ENCODE results near the gene MEGF6.
A peak's percentile ranks its signal among the peaks of the same experiment; 100 is the strongest.

MEGF6 gene

DNA sequence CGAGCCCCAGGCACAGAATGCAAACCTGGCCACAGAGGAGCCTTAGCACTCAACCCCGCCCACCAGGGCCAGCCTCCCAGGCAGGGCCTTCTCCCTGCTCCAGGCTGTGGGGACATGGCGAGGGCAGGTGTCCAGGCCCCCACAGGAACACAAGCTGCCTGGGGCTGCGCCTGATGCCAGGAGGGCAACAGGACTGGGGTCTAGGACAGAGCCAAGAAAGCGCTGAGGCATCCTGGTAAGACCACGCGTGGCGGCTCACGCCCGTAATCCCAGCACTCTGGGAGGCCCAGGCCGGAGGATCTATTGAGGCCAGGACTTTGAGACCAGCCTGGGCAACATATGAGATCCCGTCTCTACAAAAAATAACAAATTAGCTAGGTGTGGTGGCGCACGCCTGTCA lies 59.1 kb downstream of the MEGF6 start:
- DNase-seq = no peak

DNA sequence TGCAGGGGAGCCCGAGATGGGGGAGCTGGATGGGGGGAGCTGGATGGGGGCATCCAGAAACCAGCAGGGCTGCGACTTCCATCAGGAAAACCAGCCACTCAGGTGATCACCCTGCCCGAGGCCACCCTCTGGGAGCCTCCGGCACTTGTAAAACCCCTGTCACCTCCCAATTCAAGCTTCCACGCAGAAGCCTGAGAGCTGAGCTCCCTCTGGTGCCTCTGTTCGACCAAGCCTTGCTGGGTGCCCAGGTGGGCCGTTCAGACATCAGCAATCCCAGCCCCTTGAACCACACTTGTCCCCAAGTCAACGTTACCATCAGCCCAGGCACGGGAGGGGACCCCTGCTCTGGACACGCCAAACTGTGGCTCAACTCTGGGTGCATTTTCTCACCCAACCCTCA lies 59.6 kb downstream of the MEGF6 start:
- DNase-seq = peak; percentile 6

DNA sequence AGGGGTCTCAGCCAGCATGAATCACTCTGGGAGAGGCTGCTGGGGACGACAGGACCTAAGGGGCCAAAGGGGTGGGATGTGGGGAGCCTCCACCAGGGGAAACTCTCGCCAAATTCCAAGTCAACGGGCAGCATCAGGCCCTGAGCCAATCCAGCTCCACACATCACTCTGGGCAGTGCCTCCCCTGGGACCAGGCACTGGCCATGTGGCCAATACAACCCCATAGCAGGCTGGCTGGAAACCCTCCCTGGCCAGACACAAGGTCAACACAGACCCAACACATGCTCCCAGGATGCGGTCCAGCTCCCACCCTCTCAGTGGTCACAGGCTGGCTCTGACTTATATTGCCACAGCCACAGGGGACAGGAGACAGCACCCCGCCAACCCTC lies 60.0 kb downstream of the MEGF6 start:
- DNase-seq = no peak

DNA sequence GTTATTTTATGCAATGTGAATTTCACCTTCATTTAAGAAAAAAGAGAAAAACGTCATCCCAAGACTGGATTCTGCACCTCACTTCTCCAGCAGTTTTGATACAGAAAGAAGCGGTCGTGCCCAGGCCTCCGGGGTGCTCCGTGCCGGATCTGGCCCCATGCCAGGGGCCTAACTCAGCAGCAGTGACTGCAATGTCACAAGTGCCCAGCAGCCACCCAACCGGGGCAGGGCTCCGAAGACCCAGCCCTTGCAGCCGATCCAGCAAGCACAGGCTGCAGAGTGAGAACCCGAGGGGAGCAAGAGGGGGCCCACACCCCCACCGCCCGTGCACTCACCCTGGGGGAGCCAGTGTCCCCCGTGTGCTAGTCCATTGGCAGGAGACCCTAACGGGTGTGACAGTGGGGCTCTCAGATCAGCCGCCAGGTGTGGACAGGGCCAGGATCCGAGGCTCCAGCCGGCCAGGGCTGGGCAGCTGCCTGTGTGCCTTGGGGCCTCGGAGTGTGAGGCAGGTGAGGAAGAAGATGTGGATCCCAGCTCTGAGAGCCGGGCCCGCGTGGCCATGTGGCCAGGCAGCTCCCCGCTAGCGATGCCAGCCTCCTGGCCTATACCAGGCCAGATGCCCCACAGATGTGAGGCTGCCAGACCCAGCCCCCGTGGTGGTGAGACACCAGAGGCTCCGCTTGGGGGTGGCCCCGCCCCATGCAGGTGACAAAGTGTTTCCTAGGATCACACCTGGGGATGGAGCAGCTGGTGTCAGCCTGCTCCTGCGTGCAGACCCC lies 60.6 kb downstream of the MEGF6 start:
- peak; percentile 55 for DNase-seq

DNA sequence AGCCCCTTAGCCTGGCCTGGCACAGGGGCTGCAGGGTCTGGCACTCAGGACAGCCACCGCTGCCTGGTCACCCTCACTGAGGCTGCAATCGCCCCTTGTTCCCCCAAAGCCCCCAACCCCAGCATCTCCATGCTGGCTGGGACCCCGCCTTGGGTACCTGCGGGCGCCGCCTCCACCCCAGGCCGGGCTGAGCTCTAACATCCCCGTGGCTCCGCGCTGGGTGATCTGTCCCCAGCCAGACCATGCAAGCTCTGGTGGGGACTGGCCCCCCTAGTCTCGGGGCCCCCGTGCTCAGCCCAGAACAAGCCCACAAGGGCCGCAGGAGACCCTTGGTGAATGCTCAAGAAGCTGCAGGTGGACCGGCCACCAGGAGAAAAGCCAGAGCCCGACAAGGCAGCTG lies 62.4 kb downstream of the MEGF6 start:
- DNase-seq = no peak

DNA sequence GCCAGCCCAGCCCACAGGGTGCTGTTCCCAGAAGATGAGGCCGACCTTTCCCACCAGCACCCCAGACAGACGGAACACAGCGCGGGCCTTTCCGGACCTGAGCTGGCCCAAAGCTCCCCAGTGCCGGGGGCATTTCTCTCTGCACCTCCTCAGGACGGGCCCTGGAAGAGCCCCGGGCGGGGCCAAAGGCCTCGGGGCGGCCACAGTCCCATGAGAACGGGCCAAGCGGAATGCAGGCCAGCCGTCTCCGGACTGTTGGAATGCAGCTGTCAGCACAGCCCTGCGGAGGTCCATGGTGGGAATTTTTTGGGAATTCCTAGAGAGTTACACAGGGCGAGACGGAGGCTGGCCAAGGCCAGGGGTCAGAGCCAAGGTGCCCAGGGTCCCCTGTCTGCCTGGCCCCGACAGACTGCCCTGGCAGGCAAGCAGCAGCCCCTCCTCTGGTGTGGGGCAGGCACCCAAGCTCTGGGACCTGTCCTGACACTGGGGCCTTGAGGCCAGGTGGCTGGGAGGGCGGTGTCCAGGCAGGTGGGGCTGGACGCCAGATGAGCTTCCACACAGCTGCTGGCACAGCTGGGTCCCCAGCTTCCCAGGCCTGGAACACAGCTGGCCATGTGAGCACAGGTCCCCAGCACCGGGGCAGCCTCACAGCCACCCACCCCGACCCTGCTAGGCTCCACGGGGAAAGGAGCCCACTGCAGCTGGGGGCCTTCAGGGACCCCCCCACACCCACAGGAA lies 63.0 kb downstream of the MEGF6 start:
- no peak for DNase-seq

- DNase-seq = peak; percentile 33
Observed at GRCh38 chr1:3547055-3548005, 64.0 kb downstream of the MEGF6 start.

DNA sequence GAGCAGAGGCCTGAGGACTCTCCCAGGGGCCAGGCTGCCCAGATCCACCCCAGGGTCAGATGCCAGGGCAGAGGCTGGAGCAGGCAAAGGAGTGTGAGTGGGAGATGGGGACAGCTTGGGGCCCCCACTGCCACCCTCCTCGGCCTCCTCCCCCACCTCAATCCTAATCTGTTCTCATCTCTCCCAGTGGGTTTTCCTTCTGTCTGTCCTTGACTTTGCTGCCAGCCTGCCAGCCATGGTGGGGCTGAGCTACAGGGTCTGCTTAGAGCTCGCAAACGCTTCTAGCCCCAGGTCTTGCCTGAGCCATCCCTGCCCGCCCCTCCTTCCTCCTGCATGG lies 65.3 kb downstream of the MEGF6 start:
- no peak for DNase-seq

- DNase-seq = no peak
Observed at GRCh38 chr1:3545363-3546047, 65.8 kb downstream of the MEGF6 start.

DNA sequence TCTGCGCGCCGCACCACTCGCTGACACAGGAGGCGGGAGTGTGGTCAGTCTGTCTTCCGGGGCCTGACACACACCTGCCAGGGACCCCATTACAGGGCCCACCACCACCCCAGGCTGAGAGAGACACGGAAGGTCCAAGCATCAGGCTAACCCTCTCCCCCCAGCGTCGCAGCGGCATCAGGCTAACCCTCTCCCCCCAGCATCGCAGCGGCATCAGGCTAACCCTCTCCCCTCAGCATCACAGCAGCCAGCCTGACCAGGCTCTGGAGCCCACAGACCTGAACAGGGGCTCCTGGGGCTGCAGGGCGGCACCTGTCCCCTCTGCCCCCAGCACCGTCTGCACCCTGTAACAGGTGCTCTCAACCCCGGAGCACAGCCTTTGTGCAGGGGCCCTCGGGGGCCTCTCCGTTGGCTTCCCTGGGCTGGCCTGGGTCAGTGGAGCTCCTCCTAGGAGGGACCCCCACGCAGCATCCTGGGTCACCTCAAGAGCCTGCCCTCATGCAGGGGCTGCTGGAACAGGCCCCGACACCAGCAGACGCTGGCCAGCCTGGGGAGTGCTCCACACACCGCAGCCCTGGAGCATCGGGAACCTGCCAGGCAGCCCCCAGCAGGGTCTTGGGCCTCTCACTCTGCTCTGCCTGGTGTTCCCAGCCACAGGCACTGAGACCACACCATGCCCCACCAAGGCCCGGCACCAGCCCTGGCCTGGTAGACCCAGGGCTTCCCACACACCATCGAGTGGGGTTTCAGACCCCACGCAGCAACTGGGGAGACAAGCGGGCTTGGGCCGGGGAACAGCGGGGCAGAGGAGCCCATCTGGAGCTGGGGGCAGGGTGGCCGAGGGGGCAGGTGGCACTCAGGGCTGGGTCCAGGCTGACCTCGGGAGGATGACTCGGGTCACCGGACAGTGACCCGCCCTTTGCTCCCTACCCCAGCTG lies 67.0 kb downstream of the MEGF6 start:
- DNase-seq = no peak

DNA sequence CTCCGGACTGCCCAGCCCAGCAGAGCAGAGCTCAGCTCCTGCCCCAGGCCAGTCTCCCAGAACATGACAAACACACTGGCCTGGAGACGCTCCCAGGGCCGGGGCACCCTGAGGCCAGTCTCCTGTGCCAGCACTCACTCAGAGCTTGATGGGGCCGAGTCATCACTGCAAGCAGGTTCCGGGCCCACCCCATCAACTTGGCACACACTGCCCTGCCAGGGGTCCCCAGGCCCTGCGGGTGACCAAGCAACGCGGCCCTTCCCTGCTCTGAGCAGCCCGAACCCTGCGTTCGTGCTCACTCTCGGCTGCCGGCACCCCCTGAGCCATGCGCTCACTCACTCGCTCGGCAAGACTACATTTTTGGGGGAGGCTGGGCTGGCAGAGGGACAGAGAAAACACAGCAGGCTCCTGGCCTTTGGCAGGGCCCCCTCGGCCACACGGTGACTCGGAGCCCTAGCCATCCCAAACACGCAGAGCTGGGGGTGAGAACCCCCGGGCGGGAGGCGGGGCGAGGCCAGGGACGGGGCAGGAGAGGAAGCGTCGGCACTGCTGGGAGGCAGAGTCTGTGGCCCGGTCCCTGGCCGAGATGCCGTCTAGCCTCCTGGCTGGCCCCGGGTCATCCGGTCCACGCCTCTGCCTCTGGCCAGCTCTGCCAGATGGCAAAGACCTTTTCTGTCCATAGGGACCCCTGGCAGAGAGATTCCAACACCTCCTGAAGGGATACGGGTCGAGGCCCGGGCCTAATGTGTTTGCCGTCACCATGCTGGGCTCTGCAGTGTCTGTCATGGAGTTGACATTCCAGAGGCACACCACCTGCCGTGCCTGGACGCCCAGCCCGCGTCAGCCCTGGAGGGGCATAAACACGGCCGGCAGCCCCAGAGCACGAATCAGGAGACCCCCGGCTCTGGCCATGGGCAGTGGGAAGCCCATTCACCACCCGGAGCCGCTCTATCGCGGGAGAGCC lies 68.0 kb downstream of the MEGF6 start:
- DNase-seq = no peak

GRCh38 chr1:3542676-3543075 lies 68.6 kb downstream of the MEGF6 start:
- DNase-seq = no peak

- DNase-seq = no peak
Observed at GRCh38 chr1:3541936-3542335, 69.4 kb downstream of the MEGF6 start.

GRCh38 chr1:3541465-3541864 lies 69.8 kb downstream of the MEGF6 start:
- no peak for DNase-seq

- no peak for DNase-seq
Observed at GRCh38 chr1:3540876-3541275, 70.4 kb downstream of the MEGF6 start.

DNA sequence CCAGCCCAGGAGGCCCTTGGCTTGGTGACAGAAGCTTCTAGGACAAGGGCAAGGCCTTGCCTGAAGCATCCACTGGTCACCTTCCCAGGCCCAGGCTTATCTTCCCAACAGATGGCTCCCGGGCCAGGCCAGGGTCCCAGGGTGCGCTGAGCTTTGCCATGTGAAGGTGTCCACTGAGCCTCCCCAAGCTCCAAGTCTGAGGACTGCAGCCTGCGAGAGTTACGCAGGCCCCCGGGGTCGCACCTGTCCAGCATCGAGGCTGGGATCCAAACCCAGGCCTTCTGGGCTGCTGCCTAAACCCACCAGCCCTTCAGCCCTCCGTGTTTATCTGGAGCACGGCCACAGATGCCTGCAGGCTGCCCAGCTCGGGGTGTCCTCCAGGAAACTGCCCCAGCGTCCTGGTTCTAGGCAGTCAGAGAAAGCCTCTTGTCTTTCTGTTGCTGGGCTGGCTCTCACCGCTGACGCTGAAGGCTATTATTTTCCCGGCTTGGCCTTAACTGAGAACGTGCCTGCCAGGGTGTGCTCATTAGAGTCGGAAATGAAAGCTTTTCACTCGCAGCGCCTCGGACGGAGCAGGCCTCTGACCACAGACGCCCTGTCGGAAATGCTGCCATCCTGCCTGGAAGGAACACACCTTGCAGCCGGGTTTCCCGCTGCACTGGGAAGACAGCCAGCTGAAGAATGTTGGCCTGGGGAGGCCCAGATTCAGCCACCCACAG lies 71.4 kb downstream of the MEGF6 start:
- DNase-seq = no peak

DNA sequence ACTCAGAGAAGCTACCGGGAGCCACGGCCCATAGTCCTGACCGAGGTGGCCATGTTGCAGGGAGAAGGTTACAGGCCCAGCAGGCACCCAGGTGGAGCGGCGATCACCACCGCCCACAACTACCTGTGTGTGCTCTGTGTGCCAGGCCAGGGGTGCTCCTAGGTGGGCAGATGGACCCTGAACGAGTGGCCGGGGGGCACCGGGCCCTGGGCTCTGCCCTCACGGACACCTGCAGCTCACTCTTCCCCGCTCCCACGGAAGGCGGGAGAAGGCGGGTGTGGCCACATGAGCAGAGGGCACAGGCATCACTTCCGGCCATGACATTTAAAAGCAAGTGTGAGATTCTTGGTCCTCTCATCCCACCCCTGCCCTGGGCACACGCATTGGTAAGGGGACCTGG lies 73.9 kb downstream of the MEGF6 start:
- DNase-seq = no peak

DNA sequence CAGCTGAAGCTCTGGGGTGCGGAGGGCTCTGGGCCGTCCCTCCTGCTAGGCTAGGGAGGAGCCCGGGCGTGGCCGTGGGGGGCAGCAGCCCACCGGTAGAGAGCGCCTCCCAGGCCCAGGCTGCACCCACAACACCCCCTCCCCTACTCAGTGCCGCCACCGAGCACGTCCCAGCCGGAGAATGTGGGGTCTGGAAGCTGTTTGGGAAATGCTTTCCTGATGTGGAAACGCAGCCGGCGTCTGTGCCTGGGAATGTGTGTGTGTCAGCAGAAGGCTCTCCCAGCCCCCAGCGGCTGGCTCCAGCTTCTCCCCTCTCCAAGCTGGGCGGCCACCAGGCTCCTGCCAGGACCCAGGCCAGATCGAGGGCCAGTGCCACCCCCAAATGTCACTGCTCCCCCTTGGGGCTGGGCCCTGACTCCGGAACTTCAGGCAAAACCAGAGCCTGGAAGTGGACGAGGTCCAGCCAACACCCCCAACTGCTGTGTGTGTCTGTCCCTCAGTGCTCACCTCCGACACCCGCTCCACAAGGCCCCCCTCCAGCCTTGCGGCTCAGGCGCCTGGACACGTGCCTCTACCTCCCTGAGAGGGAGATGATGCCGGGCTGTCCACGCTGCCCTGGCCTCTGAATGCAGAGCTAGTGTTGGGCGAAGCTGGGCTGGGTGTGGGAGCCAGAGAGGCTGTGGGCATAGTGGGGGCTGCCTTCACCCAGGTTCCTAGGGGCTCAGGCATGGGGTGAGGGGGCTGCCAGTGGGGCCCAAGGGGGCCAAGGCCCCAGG lies 74.7 kb downstream of the MEGF6 start:
- no peak for DNase-seq

GRCh38 chr1:3535732-3536131 lies 75.6 kb downstream of the MEGF6 start:
- DNase-seq = no peak
